PC-3 (cell line): ENCODE data around the gene ZNF710.

Experiments used
- EZH2phosphoT487 ChIP-seq: fragments of 300-600 bp; sonication (generic); IDR thresholded peaks from 2 replicates; pipeline ENCODE4 v1.6.1; 2018; ENCODE audit warnings: mild to moderate bottlenecking, antibody characterized with exemption, low read length, borderline replicate concordance
- TF ChIP-seq, protein P1 (sequence below): fragments of 300-600 bp; sonication (generic); conservative IDR thresholded peaks from 2 replicates; pipeline ENCODE4 v1.5.1; 2017; ENCODE audit warnings: antibody characterized with exemption, low read depth, mild to moderate bottlenecking, low read length

DNA sequence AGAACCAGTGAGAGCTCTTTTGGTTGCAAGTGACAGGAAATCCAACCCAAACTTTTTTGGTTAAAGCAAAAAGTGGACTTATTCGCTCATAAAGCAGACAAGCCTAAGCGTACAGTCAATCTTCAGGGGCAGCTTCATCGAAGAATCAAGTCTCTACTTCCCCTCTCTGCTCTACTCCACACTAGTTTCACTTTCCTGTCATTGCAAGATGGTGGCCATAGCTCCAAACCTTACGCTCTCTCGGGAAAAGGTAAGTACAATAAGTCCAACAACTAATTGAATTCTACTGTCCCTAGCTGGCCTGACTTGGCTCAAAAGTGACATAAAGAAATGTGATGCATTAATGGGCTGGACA lies 24.9 kb upstream of the ZNF710 start:
- TF ChIP-seq EZH2phosphoT487, result no peak
- TF ChIP-seq, protein P1, sequence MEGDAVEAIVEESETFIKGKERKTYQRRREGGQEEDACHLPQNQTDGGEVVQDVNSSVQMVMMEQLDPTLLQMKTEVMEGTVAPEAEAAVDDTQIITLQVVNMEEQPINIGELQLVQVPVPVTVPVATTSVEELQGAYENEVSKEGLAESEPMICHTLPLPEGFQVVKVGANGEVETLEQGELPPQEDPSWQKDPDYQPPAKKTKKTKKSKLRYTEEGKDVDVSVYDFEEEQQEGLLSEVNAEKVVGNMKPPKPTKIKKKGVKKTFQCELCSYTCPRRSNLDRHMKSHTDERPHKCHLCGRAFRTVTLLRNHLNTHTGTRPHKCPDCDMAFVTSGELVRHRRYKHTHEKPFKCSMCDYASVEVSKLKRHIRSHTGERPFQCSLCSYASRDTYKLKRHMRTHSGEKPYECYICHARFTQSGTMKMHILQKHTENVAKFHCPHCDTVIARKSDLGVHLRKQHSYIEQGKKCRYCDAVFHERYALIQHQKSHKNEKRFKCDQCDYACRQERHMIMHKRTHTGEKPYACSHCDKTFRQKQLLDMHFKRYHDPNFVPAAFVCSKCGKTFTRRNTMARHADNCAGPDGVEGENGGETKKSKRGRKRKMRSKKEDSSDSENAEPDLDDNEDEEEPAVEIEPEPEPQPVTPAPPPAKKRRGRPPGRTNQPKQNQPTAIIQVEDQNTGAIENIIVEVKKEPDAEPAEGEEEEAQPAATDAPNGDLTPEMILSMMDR, result no peak
